ENCODE data around the gene SCNN1A. TPM values are rescaled to one million over a fixed set of nuclear protein-coding genes. Genes with fewer than 3 reads are reported as not detected.

SCNN1A gene
- total and polyA plus RNA-seq, 2 experiments from 2014 or later, result 21.7 to 28.4 TPM

DNA sequence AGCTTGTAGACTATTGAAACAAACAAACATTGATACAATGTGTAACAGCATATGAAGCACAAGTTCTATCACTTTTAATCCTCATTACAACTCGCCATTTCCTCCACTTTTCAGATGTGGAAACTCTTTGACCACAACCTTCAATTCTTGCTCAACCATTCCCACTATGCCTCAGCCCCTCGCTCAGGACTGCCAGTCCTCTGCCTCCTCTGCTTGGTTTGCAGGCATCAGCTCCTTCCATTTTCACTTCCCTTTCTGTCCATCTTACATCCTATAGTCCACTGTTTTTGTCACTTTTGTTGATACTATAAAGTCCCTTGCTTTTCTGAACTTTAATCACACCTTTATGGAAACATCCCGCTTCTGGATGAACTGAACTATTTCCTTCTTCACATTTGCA lies 41.2 kb upstream of the SCNN1A start:
- Histone ChIP-seq H3K9me3 (ENCODE audit: low read depth) (no peaks in the 10 kb centered on the region), H3K9me2 (replicated peaks; ENCODE audit: insufficient read depth) (no peaks in the 10 kb centered on the region), H3K4me1 (ENCODE audit: insufficient read depth) (peaks cover 4% of the 10 kb centered on the region), H4K20me1 (ENCODE audit: insufficient read depth, poor library complexity, severe bottlenecking) (no peaks in the 10 kb centered on the region), H3K79me2 (no peaks in the 10 kb centered on the region), H3K27me3 (no peaks in the 10 kb centered on the region), H3K27ac (no peak overlapping the region), H2AFZ (no peak overlapping the region), H3K36me3 (replicated peaks; ENCODE audit: insufficient read depth, low read depth) (no peaks in the 10 kb centered on the region), H3K4me3 (no peak overlapping the region), H3K4me2 (no peak overlapping the region)
- no peak for DNase-seq (ENCODE audit: low spot score)
- 89% methylated on average over 3 of the region's 3 CpGs for WGBS (ENCODE audit: low lambda C conversion rate, missing lambda C conversion rate)
- no peak for TF ChIP-seq EZH2phosphoT487 (IDR thresholded peaks at IDR 0.05; ENCODE audit: low read depth, severe bottlenecking, unreplicated experiment)
- TF ChIP-seq, protein P1, sequence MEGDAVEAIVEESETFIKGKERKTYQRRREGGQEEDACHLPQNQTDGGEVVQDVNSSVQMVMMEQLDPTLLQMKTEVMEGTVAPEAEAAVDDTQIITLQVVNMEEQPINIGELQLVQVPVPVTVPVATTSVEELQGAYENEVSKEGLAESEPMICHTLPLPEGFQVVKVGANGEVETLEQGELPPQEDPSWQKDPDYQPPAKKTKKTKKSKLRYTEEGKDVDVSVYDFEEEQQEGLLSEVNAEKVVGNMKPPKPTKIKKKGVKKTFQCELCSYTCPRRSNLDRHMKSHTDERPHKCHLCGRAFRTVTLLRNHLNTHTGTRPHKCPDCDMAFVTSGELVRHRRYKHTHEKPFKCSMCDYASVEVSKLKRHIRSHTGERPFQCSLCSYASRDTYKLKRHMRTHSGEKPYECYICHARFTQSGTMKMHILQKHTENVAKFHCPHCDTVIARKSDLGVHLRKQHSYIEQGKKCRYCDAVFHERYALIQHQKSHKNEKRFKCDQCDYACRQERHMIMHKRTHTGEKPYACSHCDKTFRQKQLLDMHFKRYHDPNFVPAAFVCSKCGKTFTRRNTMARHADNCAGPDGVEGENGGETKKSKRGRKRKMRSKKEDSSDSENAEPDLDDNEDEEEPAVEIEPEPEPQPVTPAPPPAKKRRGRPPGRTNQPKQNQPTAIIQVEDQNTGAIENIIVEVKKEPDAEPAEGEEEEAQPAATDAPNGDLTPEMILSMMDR (IDR thresholded peaks at IDR 0.05; ENCODE audit: poor library complexity), result no peak
- TF ChIP-seq EZH2 (IDR thresholded peaks at IDR 0.05; ENCODE audit: borderline replicate concordance), result no peak

DNA sequence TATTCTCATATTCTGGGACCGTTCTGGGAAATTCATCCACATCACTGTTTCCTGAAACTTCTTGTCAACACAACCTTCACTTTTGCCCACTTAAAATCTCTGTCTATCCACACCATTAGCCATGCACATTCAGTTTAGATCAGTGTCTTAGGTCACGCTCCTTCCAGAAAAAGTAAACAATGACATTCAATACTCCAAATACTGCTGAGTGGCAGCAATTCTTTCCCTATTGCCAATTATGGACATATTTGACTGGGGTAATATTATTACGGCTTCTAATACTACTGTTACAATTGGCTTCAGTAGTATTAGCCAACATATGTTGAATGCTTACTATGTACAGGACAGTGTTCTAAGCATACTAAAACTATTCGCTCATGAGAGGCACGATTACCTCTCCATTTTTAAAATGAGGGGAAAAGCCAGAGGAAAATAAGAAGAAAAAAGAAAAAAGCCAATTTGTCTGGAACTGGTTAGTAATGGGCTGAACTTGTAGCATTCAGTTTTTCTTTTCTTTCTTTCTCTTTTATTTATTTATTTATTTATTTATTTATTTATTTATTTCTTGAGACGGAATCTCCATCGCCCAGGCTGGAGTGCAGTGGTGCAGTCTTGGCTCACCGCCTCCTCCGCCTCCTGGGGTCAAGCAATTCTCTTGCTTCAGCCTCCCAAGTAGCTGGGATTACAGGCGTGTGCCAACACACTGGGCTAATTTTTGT lies 32.0 kb upstream of the SCNN1A start:
- no peaks in the 10 kb centered on the region for H4K20me1 ChIP-seq (ENCODE audit: insufficient read depth, poor library complexity, severe bottlenecking)
- no peak overlapping the region for H3K27ac ChIP-seq
- H3K4me3 ChIP-seq, result no peak overlapping the region
- WGBS (ENCODE audit: low lambda C conversion rate, missing lambda C conversion rate), result 91% methylated on average over 10 of the region's 10 CpGs
- H3K9me3 ChIP-seq (ENCODE audit: low read depth), result no peaks in the 10 kb centered on the region
- H3K9me2 ChIP-seq (replicated peaks; ENCODE audit: insufficient read depth), result no peaks in the 10 kb centered on the region
- no peak overlapping the region for H2AFZ ChIP-seq
- H3K79me2 ChIP-seq, result no peaks in the 10 kb centered on the region
- no peaks in the 10 kb centered on the region for H3K4me1 ChIP-seq (ENCODE audit: insufficient read depth)
- H3K36me3 ChIP-seq (replicated peaks; ENCODE audit: insufficient read depth, low read depth), result no peaks in the 10 kb centered on the region
- TF ChIP-seq, protein P1 (IDR thresholded peaks at IDR 0.05; ENCODE audit: poor library complexity), result no peak
- no peak for TF ChIP-seq EZH2 (IDR thresholded peaks at IDR 0.05; ENCODE audit: borderline replicate concordance)
- no peak for TF ChIP-seq EZH2phosphoT487 (IDR thresholded peaks at IDR 0.05; ENCODE audit: low read depth, severe bottlenecking, unreplicated experiment)
- DNase-seq (ENCODE audit: low spot score), result no peak
- H3K27me3 ChIP-seq, result no peaks in the 10 kb centered on the region
- no peak overlapping the region for H3K4me2 ChIP-seq

DNA sequence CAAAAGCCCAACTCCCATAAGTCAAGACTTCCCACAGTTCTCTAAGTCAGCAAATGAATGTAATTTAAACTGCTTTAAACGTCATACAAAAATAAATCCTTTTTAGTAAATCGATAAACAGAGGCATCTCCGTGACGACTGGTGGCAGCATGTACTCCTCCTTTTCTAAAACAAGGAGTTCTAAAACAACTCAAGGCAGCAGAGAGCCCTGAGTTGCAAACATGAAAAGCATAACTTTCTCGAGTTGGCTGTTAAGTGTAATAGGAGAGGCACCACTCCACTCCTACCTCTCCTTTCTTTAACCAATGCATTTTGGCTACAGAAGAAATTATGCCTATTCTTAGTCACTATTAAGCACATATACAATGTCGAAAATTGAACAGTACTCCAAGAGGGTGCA lies 30.6 kb upstream of the SCNN1A start:
- DNase-seq (ENCODE audit: low spot score), result no peak
- H3K9me3 ChIP-seq (ENCODE audit: low read depth), result no peaks in the 10 kb centered on the region
- no peaks in the 10 kb centered on the region for H3K36me3 ChIP-seq (replicated peaks; ENCODE audit: insufficient read depth, low read depth)
- no peak overlapping the region for H3K27ac ChIP-seq
- TF ChIP-seq, protein P1 (IDR thresholded peaks at IDR 0.05; ENCODE audit: poor library complexity), result no peak
- TF ChIP-seq EZH2 (IDR thresholded peaks at IDR 0.05; ENCODE audit: borderline replicate concordance), result no peak
- TF ChIP-seq EZH2phosphoT487 (IDR thresholded peaks at IDR 0.05; ENCODE audit: low read depth, severe bottlenecking, unreplicated experiment), result no peak
- H3K4me3 ChIP-seq, result no peak overlapping the region
- H3K27me3 ChIP-seq, result no peaks in the 10 kb centered on the region
- H2AFZ ChIP-seq, result no peak overlapping the region
- no peak overlapping the region for H3K4me2 ChIP-seq
- H3K9me2 ChIP-seq (replicated peaks; ENCODE audit: insufficient read depth), result no peaks in the 10 kb centered on the region
- no peaks in the 10 kb centered on the region for H4K20me1 ChIP-seq (ENCODE audit: insufficient read depth, poor library complexity, severe bottlenecking)
- no peaks in the 10 kb centered on the region for H3K79me2 ChIP-seq
- H3K4me1 ChIP-seq (ENCODE audit: insufficient read depth), result no peaks in the 10 kb centered on the region
- 80% methylated on average over 6 of the region's 6 CpGs for WGBS (ENCODE audit: low lambda C conversion rate, missing lambda C conversion rate)
